Measurements from ENCODE around the gene LSM5.
"Not testable (repeated sequence)": the region's sequence is repeated elsewhere in the genome, so short reads cannot be mapped to it uniquely, and the experiment has no call there.

Gene LSM5

GRCh38 chr7:32472015-32472414 is 18.2 kb downstream of the LSM5 start:
- DNase-seq (ENCODE audit: extremely low read depth, low read depth) = no peak
- no peak for TF ChIP-seq CTCF (IDR thresholded peaks at IDR 0.05; ENCODE audit: low read depth, low read length)

GRCh38 chr7:32470871-32471270 is 19.3 kb downstream of the LSM5 start:
- TF ChIP-seq CTCF (IDR thresholded peaks at IDR 0.05; ENCODE audit: low read depth, low read length) = no peak
- DNase-seq (ENCODE audit: extremely low read depth, low read depth) = no peak

- not testable (repeated sequence) for DNase-seq (ENCODE audit: extremely low read depth, low read depth)
These were observed 20.2 kb downstream of the LSM5 start for GRCh38 chr7:32470004-32470403.

GRCh38 chr7:32464641-32465416 is 25.4 kb downstream of the LSM5 start:
- not testable (repeated sequence) for DNase-seq (ENCODE audit: extremely low read depth, low read depth)

- no peak for TF ChIP-seq CTCF (IDR thresholded peaks at IDR 0.05; ENCODE audit: low read depth, low read length)
- no peak for DNase-seq (ENCODE audit: extremely low read depth, low read depth)
These were observed 27.2 kb downstream of the LSM5 start for GRCh38 chr7:32462977-32463376.

GRCh38 chr7:32462451-32462850 is 27.7 kb downstream of the LSM5 start:
- DNase-seq (ENCODE audit: extremely low read depth, low read depth) = no peak
- no peak for TF ChIP-seq CTCF (IDR thresholded peaks at IDR 0.05; ENCODE audit: low read depth, low read length)

- DNase-seq (ENCODE audit: extremely low read depth, low read depth) = no peak
- TF ChIP-seq CTCF (IDR thresholded peaks at IDR 0.05; ENCODE audit: low read depth, low read length) = no peak
These were observed 28.7 kb downstream of the LSM5 start for GRCh38 chr7:32461484-32461883.

GRCh38 chr7:32459788-32460187 is 30.4 kb downstream of the LSM5 start:
- no peak for TF ChIP-seq CTCF (IDR thresholded peaks at IDR 0.05; ENCODE audit: low read depth, low read length)
- no peak for DNase-seq (ENCODE audit: extremely low read depth, low read depth)

Data from AG09319 (cell line).